ENCODE results near the gene EXPH5. TPM values are rescaled to one million over a fixed set of nuclear protein-coding genes. Genes with fewer than 3 reads are reported as not detected.

EXPH5 gene
- total and polyA plus RNA-seq, 2 donors (not counting 3 experiments of a cell fraction or from before 2014, with no cell fraction given) = 0.03 to 0.09 TPM

DNA sequence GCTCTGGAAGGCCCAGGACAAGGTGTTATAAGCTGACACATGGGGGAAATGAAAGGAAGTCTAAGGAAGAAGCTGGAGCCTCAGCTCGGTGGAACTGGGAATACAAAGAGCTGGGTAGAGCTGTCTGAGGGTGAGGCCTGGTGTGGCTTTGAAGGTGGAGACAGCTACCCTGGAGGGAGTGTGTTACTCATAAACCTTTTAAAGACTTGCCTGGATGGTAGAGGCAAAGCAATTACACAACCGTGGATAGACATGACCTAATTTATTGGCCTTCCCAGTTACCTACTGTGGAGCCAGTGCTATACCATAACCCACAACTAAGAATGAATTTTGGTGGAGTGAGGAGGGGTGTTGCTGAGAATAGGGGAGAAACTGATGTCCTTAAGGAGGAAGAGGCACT lies 22.6 kb downstream of the EXPH5 start:
- dilution Hi-C loops (cut with MboI; ENCODE audit: extremely low pct_ligation_motif_present, low sequenced_read_pairs) (no loop called here), intact Hi-C loops (cut with micrococcal nuclease) (no loop called here)
- ChIA-PET POLR2A (no interaction called here), CTCF (interaction anchor here (1.6 kb wide), 1 partner anchor 9 kb away, joined by 5 read pairs; no protein-coding TSS in a partner anchor)
- H3K9me3 ChIP-seq (replicated peaks; ENCODE audit: control insufficient read depth, insufficient read depth, low read length) = no peaks in the 10 kb centered on the region
- no peaks in the 10 kb centered on the region for H4K20me1 ChIP-seq (replicated peaks; ENCODE audit: control insufficient read depth, extremely low read depth, insufficient read depth, low read length)
- no peak overlapping the region for H3K9ac ChIP-seq (replicated peaks; ENCODE audit: extremely low read depth, insufficient read depth, low read length)
- no peak for DNase-seq (ENCODE audit: low read depth, low spot score)
- no peak overlapping the region for H3K4me3 ChIP-seq (replicated peaks in 1 of 3; ENCODE audit: insufficient read depth in 1 of 3, low read depth in 1 of 3, low read length in 3 of 3)
- no peak overlapping the region for H3K4me2 ChIP-seq (ENCODE audit: insufficient read depth, low read length)
- TF ChIP-seq POLR2AphosphoS5 (IDR thresholded peaks at IDR 0.05; ENCODE audit: insufficient read depth, low read depth, low read length) = no peak
- no peak for TF ChIP-seq FOS (IDR thresholded peaks at IDR 0.05; ENCODE audit: borderline replicate concordance, insufficient read depth, low read length)
- TF ChIP-seq, protein P1, sequence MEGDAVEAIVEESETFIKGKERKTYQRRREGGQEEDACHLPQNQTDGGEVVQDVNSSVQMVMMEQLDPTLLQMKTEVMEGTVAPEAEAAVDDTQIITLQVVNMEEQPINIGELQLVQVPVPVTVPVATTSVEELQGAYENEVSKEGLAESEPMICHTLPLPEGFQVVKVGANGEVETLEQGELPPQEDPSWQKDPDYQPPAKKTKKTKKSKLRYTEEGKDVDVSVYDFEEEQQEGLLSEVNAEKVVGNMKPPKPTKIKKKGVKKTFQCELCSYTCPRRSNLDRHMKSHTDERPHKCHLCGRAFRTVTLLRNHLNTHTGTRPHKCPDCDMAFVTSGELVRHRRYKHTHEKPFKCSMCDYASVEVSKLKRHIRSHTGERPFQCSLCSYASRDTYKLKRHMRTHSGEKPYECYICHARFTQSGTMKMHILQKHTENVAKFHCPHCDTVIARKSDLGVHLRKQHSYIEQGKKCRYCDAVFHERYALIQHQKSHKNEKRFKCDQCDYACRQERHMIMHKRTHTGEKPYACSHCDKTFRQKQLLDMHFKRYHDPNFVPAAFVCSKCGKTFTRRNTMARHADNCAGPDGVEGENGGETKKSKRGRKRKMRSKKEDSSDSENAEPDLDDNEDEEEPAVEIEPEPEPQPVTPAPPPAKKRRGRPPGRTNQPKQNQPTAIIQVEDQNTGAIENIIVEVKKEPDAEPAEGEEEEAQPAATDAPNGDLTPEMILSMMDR (IDR thresholded peaks at IDR 0.05; ENCODE audit: extremely low read depth in 1 of 2, insufficient read depth in 1 of 2, low read depth in 1 of 2, low read length in 2 of 2) = no peak
- TF ChIP-seq, protein P2, sequence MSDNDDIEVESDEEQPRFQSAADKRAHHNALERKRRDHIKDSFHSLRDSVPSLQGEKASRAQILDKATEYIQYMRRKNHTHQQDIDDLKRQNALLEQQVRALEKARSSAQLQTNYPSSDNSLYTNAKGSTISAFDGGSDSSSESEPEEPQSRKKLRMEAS (IDR thresholded peaks at IDR 0.05; ENCODE audit: insufficient read depth, insufficient read length) = no peak
- TF ChIP-seq POLR2A (IDR thresholded peaks at IDR 0.05; ENCODE audit: low read depth, low read length) = no peak
- TF ChIP-seq GATA2 (IDR thresholded peaks at IDR 0.05; ENCODE audit: insufficient read depth, insufficient read length, low read depth, low read length) = no peak
- TF ChIP-seq MYC (IDR thresholded peaks at IDR 0.05; ENCODE audit: low read depth, low read length) = no peak
- TF ChIP-seq EZH2 (IDR thresholded peaks at IDR 0.05; ENCODE audit: borderline replicate concordance, low read depth, low read length, severe bottlenecking) = no peak
- TF ChIP-seq JUN (IDR thresholded peaks at IDR 0.05; ENCODE audit: borderline replicate concordance, insufficient read depth, insufficient read length, low read depth) = no peak
- no TSS peak for BruUV-seq (replicated peaks)
- H3K79me2 ChIP-seq (ENCODE audit: control insufficient read depth, insufficient read depth, low read length) = no peaks in the 10 kb centered on the region
- no peaks in the 10 kb centered on the region for H3K4me1 ChIP-seq (ENCODE audit: control insufficient read depth, extremely low read depth, insufficient read depth, low read length)
- no peak overlapping the region for H2AFZ ChIP-seq (ENCODE audit: low read depth, low read length)
- H3K9me1 ChIP-seq (replicated peaks; ENCODE audit: control insufficient read depth, extremely low read depth, insufficient read depth, low read length) = no peaks in the 10 kb centered on the region
- no peaks in the 10 kb centered on the region for H3K27me3 ChIP-seq (ENCODE audit: control insufficient read depth in 2 of 2, insufficient read depth in 2 of 2, low read length in 2 of 2)
- H3K27ac ChIP-seq (ENCODE audit: insufficient read depth, low read depth, low read length) = no peak overlapping the region
- H3K36me3 ChIP-seq (ENCODE audit: control insufficient read depth in 2 of 2, extremely low read depth in 1 of 2, insufficient read depth in 2 of 2, low read length in 2 of 2) = no peaks in the 10 kb centered on the region
- no peak for FAIRE-seq
